Esophagus muscularis mucosa (tissue), 4 donors: ENCODE data around the gene TMEM120B. TPM values are rescaled to one million over a fixed set of nuclear protein-coding genes. Genes with fewer than 3 reads are reported as not detected.

Experiments used
- DNase-seq: peaks from one replicate; pipeline ENCODE4 v3.0.0-alpha.2; 2017; ENCODE audit errors: extremely low spot score
- H3K27ac ChIP-seq, 4 donors: fragments of 200-600 bp; sonication (generic); replicated peaks in 1 of 4; 1 replicate in 3 of 4; 2 replicates in 1 of 4; pipeline ENCODE4 v1.5.1; 2016 to 2019; ENCODE audit warnings: mild to moderate bottlenecking in 1 of 4
- H3K27me3 ChIP-seq, 4 donors: fragments of 200-600 bp; sonication (generic); one replicate each; pipeline versions ENCODE4 v1.5.1 to v1.6.0; 2016 to 2019
- H3K36me3 ChIP-seq, 4 donors: fragments of 200-600 bp; sonication (generic); one replicate each; pipeline ENCODE4 v1.5.1; 2016 to 2019
- H3K4me1 ChIP-seq, 4 donors: fragments of 200-600 bp; sonication (generic); one replicate each; pipeline ENCODE4 v1.5.1; 2016 to 2019
- H3K4me3 ChIP-seq, 4 donors: fragments of 200-600 bp; sonication (generic); 1 replicate in 2 of 4; 2 replicates in 2 of 4; pipeline ENCODE4 v1.5.1; 2016 to 2019; ENCODE audit warnings: mild to moderate bottlenecking in 4 of 4, moderate library complexity in 1 of 4
- H3K9me3 ChIP-seq, 4 donors: fragments of 200-600 bp; sonication (generic); 1 replicate in 3 of 4; 2 replicates in 1 of 4; pipeline ENCODE4 v1.5.1; 2016 to 2019
- CTCF ChIP-seq, 3 experiments: fragments of 200-600 bp in 2 of 3; fragments of 450-650 bp in 1 of 3; sonication (generic) in 2 of 3; IDR thresholded peaks; one replicate each; pipeline ENCODE4 v1.5.1; 2017 to 2019; ENCODE audit warnings: antibody characterized with exemption in 3 of 3, mild to moderate bottlenecking in 2 of 3, moderate library complexity in 1 of 3
- EP300 ChIP-seq: sonication (generic); formaldehyde crosslinking; IDR thresholded peaks from one replicate; pipeline ENCODE4 v1.6.1; 2017; ENCODE audit warnings: antibody characterized with exemption
- POLR2A ChIP-seq: fragments of 450-650 bp; IDR thresholded peaks from one replicate; pipeline ENCODE4 v1.6.1; 2017; ENCODE audit warnings: antibody characterized with exemption, moderate library complexity, mild to moderate bottlenecking, low read depth
- POLR2AphosphoS5 ChIP-seq, 2 donors: sonication (generic); formaldehyde crosslinking; IDR thresholded peaks; one replicate each; pipeline ENCODE4 v1.6.1; 2017; ENCODE audit warnings: antibody characterized with exemption in 2 of 2
- WGBS: methylation state at CpG from one replicate; pipeline ENCODE4 v1.1.5; 2018; 5-methylcytosine and 5-hydroxymethylcytosine counted together
- intact Hi-C: fragments of 100-400 bp; cut with DNase I; formaldehyde crosslinking; loops from one replicate; pipeline ENCODE4 v1.15.1; 2023
- total RNA-seq, 4 donors: library from RNA; depleted of rRNA; stranded (reverse); fragments of >200 nt; gene quantifications; one replicate each; pipeline versions ENCODE4 v1.1.0 to v1.2.1, GENCODE V29; 2016

TMEM120B gene
- total RNA-seq, 4 donors from 2014 or later: 4.5 to 14.1 (median 6.4) TPM

- intact Hi-C loops: no loop called here
- Histone ChIP-seq H3K9me3 (no peaks in the 10 kb centered on the region), H3K4me1 (peaks cover 20 to 50% (median 36%) of the 10 kb centered on the region in 4 donors), H3K4me3 (no peak overlapping the region), H3K36me3 (no peaks in the 10 kb centered on the region), H3K27ac (peak overlapping the region; percentile 84 to 93 (median 88)), H3K27me3 (no peaks in the 10 kb centered on the region)
- TF ChIP-seq POLR2A (no peak), EP300 (no peak), POLR2AphosphoS5 (IDR thresholded peaks at IDR 0.05) (peak; percentile 32 to 44), CTCF (IDR thresholded peaks at IDR 0.05) (peak; percentile 15 to 36 (median 27))
- WGBS: 56% methylated on average over 5 of the region's 5 CpGs
- no peak for DNase-seq
Observed at GRCh38 chr12:121709478-121709961, 3.0 kb upstream of the TMEM120B start.

- Histone ChIP-seq H3K36me3 (no peaks in the 10 kb centered on the region), H3K27me3 (no peaks in the 10 kb centered on the region), H3K4me1 (peaks cover 20 to 54% (median 38%) of the 10 kb centered on the region in 4 donors), H3K9me3 (no peaks in the 10 kb centered on the region), H3K4me3 (peak overlapping the region; percentile 82 to 97 (median 90)), H3K27ac (peak overlapping the region; percentile 84 to 93 (median 88))
- TF ChIP-seq EP300: no peak
- TF ChIP-seq POLR2AphosphoS5 (IDR thresholded peaks at IDR 0.05): no peak
- no peak for TF ChIP-seq CTCF (IDR thresholded peaks at IDR 0.05)
- intact Hi-C loops: no loop called here
- DNase-seq: no peak
- WGBS: 56% methylated on average over 24 of the region's 24 CpGs
Observed at GRCh38 chr12:121711361-121712189, 977 bp upstream of the TMEM120B start.

- intact Hi-C loops: no loop called here
- H3K36me3 ChIP-seq: no peaks in the 10 kb centered on the region
- H3K4me3 ChIP-seq: peak overlapping the region; percentile 82 to 97 (median 90)
- peaks cover 20 to 54% (median 38%) of the 10 kb centered on the region in 4 donors for H3K4me1 ChIP-seq
- DNase-seq: no peak
- TF ChIP-seq POLR2A (no peak), EP300 (no peak), CTCF (IDR thresholded peaks at IDR 0.05) (no peak), POLR2AphosphoS5 (IDR thresholded peaks at IDR 0.05) (no peak)
- no peaks in the 10 kb centered on the region for H3K27me3 ChIP-seq
- H3K9me3 ChIP-seq: no peaks in the 10 kb centered on the region
- peak overlapping the region; percentile 84 to 93 (median 88) for H3K27ac ChIP-seq
- 0% methylated on average over 4 of the region's 16 CpGs for WGBS
Observed at GRCh38 chr12:121712190-121712460, 427 bp upstream of the TMEM120B start.

- no peaks in the 10 kb centered on the region for H3K27me3 ChIP-seq
- peaks cover 20 to 54% (median 38%) of the 10 kb centered on the region in 4 donors for H3K4me1 ChIP-seq
- H3K9me3 ChIP-seq: no peaks in the 10 kb centered on the region
- intact Hi-C loops: no loop called here
- 11% methylated on average over 6 of the region's 14 CpGs for WGBS
- no peaks in the 10 kb centered on the region for H3K36me3 ChIP-seq
- TF ChIP-seq CTCF (IDR thresholded peaks at IDR 0.05): no peak
- TF ChIP-seq POLR2A: no peak
- no peak for TF ChIP-seq EP300
- no peak for TF ChIP-seq POLR2AphosphoS5 (IDR thresholded peaks at IDR 0.05)
- peak overlapping the region; percentile 82 to 97 (median 90) for H3K4me3 ChIP-seq
- no peak for DNase-seq
- peak overlapping the region; percentile 84 to 93 (median 88) for H3K27ac ChIP-seq
Observed at GRCh38 chr12:121713257-121713777, 765 bp downstream of the TMEM120B start.
